Measurements from ENCODE around the gene NCOR2. TPM values are rescaled to one million over a fixed set of nuclear protein-coding genes. Genes with fewer than 3 reads are reported as not detected.
A peak's percentile ranks its signal among the peaks of the same experiment; 100 is the strongest.

Gene NCOR2
- total and polyA plus RNA-seq, 10 of the 15 experiments (the other 5 are each of a cell fraction or from before 2014, with no cell fraction given): 0.43 to 179 (median 14.9) TPM

DNA sequence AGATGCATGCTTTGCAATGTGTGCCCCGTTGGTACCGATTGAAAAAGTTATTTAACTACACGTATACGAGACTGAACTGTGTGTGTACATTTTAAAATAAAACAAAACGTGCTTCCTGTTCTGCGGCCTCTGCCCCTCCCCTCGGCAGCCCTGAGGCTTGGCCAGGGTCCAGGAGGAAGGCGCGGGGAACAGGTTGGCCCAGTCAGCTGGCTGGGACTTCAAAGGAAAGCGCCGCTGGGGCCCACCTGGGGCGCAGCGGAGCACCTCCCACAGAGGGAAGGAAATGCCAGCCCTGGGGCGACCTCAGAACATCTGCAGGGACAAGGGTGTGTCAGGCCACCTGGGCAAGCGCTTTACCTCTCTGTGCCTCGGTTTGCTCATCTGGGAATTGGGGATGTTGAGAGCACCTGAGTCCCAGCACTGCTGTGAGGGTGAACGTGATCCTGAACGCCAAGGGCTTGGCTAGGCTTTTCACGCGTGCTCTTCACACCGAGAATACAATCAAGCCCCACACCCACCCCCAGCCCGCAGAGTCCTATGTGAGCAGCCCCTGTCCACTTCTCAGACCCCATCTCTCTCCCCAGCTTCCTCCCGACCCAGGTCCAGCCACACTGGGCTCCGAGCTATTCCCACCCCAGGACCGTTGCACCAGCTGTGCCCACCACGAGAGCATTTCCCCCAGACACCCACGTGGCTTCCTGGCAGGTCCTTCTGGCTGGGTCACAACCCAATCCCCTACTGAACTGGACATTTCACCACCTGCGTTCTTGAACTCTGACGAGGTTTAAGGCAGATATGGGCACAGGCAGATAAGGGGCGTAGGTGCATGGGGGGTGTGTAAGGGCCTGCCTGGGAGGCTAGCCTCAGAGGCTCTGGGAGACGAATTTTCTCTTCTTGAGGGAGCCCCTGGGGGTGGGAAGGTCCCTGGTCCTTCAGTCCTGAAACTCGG lies 41.9 kb upstream of the NCOR2 start (continued):
- no peak for TF ChIP-seq SREBF1 (IDR thresholded peaks at IDR 0.05; ENCODE audit: low read length)
- no peak for TF ChIP-seq NFXL1 (IDR thresholded peaks at IDR 0.05; ENCODE audit: borderline replicate concordance)
- TF ChIP-seq NFYA (IDR thresholded peaks at IDR 0.05; ENCODE audit: borderline replicate concordance, low read depth, low read length): no peak
- TF ChIP-seq SP1 (IDR thresholded peaks at IDR 0.05; ENCODE audit: low read depth, low read length): no peak
- TF ChIP-seq MEF2A (IDR thresholded peaks at IDR 0.05; ENCODE audit: insufficient read depth, low read depth, low read length): no peak
- TF ChIP-seq YBX1 (IDR thresholded peaks at IDR 0.05): no peak
- no peak for TF ChIP-seq ZNF622 (IDR thresholded peaks at IDR 0.05)
- no peak for TF ChIP-seq ATF7 (IDR thresholded peaks at IDR 0.05; ENCODE audit: low read depth)
- TF ChIP-seq ETV6 (conservative IDR thresholded peaks at IDR 0.05 in 1 of 2, IDR thresholded peaks at IDR 0.05 in 1 of 2; ENCODE audit: borderline replicate concordance in 1 of 2, low read depth in 1 of 2): no peak; a peak in 1 of 4 replicates
- TF ChIP-seq RCOR1 (conservative IDR thresholded peaks at IDR 0.05; ENCODE audit: low read depth, low read length): no peak
- TF ChIP-seq, protein P1, sequence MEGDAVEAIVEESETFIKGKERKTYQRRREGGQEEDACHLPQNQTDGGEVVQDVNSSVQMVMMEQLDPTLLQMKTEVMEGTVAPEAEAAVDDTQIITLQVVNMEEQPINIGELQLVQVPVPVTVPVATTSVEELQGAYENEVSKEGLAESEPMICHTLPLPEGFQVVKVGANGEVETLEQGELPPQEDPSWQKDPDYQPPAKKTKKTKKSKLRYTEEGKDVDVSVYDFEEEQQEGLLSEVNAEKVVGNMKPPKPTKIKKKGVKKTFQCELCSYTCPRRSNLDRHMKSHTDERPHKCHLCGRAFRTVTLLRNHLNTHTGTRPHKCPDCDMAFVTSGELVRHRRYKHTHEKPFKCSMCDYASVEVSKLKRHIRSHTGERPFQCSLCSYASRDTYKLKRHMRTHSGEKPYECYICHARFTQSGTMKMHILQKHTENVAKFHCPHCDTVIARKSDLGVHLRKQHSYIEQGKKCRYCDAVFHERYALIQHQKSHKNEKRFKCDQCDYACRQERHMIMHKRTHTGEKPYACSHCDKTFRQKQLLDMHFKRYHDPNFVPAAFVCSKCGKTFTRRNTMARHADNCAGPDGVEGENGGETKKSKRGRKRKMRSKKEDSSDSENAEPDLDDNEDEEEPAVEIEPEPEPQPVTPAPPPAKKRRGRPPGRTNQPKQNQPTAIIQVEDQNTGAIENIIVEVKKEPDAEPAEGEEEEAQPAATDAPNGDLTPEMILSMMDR (IDR thresholded peaks at IDR 0.05 in 2 of 3, conservative IDR thresholded peaks at IDR 0.05 in 1 of 3; ENCODE audit: control insufficient read depth in 2 of 3, extremely low read depth in 1 of 3, insufficient read depth in 1 of 3, low read depth in 3 of 3, low read length in 3 of 3): peak in 1 of 3 experiments; percentile 21; a peak in 1 of 6 replicates
- peak; percentile 63 for TF ChIP-seq SMAD1 (IDR thresholded peaks at IDR 0.05; ENCODE audit: low read depth, partially characterized antibody)
- TF ChIP-seq, protein P2, sequence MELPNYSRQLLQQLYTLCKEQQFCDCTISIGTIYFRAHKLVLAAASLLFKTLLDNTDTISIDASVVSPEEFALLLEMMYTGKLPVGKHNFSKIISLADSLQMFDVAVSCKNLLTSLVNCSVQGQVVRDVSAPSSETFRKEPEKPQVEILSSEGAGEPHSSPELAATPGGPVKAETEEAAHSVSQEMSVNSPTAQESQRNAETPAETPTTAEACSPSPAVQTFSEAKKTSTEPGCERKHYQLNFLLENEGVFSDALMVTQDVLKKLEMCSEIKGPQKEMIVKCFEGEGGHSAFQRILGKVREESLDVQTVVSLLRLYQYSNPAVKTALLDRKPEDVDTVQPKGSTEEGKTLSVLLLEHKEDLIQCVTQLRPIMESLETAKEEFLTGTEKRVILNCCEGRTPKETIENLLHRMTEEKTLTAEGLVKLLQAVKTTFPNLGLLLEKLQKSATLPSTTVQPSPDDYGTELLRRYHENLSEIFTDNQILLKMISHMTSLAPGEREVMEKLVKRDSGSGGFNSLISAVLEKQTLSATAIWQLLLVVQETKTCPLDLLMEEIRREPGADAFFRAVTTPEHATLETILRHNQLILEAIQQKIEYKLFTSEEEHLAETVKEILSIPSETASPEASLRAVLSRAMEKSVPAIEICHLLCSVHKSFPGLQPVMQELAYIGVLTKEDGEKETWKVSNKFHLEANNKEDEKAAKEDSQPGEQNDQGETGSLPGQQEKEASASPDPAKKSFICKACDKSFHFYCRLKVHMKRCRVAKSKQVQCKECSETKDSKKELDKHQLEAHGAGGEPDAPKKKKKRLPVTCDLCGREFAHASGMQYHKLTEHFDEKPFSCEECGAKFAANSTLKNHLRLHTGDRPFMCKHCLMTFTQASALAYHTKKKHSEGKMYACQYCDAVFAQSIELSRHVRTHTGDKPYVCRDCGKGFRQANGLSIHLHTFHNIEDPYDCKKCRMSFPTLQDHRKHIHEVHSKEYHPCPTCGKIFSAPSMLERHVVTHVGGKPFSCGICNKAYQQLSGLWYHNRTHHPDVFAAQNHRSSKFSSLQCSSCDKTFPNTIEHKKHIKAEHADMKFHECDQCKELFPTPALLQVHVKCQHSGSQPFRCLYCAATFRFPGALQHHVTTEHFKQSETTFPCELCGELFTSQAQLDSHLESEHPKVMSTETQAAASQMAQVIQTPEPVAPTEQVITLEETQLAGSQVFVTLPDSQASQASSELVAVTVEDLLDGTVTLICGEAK (IDR thresholded peaks at IDR 0.05; ENCODE audit: borderline replicate concordance): no peak
- TF ChIP-seq TCF12 (IDR thresholded peaks at IDR 0.05; ENCODE audit: low read depth, low read length): peak; percentile 86
- TF ChIP-seq FOXM1 (IDR thresholded peaks at IDR 0.05; ENCODE audit: low read depth, low read length): no peak
- TF ChIP-seq SPI1 (IDR thresholded peaks at IDR 0.05; ENCODE audit: borderline replicate concordance, insufficient read depth, low read depth, low read length): no peak
- TF ChIP-seq EGR1 (IDR thresholded peaks at IDR 0.05; ENCODE audit: borderline replicate concordance in 1 of 2, low read depth in 2 of 2, low read length in 2 of 2): no peak
- TF ChIP-seq, protein P3, sequence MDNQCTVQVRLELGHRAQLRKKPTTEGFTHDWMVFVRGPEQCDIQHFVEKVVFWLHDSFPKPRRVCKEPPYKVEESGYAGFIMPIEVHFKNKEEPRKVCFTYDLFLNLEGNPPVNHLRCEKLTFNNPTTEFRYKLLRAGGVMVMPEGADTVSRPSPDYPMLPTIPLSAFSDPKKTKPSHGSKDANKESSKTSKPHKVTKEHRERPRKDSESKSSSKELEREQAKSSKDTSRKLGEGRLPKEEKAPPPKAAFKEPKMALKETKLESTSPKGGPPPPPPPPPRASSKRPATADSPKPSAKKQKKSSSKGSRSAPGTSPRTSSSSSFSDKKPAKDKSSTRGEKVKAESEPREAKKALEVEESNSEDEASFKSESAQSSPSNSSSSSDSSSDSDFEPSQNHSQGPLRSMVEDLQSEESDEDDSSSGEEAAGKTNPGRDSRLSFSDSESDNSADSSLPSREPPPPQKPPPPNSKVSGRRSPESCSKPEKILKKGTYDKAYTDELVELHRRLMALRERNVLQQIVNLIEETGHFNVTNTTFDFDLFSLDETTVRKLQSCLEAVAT (IDR thresholded peaks at IDR 0.05): no peak
- TF ChIP-seq WRNIP1 (IDR thresholded peaks at IDR 0.05; ENCODE audit: borderline replicate concordance, low read depth, low read length): no peak
